Measurements from ENCODE around the gene EEF1AKMT2.

- TF ChIP-seq, protein P1, sequence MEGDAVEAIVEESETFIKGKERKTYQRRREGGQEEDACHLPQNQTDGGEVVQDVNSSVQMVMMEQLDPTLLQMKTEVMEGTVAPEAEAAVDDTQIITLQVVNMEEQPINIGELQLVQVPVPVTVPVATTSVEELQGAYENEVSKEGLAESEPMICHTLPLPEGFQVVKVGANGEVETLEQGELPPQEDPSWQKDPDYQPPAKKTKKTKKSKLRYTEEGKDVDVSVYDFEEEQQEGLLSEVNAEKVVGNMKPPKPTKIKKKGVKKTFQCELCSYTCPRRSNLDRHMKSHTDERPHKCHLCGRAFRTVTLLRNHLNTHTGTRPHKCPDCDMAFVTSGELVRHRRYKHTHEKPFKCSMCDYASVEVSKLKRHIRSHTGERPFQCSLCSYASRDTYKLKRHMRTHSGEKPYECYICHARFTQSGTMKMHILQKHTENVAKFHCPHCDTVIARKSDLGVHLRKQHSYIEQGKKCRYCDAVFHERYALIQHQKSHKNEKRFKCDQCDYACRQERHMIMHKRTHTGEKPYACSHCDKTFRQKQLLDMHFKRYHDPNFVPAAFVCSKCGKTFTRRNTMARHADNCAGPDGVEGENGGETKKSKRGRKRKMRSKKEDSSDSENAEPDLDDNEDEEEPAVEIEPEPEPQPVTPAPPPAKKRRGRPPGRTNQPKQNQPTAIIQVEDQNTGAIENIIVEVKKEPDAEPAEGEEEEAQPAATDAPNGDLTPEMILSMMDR (IDR thresholded peaks at IDR 0.05) = no peak
- no peak for TF ChIP-seq POLR2AphosphoS5 (IDR thresholded peaks at IDR 0.05; ENCODE audit: insufficient read depth in 1 of 2, low read depth in 1 of 2)
- no peak for TF ChIP-seq POLR2A (IDR thresholded peaks at IDR 0.05)
Measured at GRCh38 chr10:124711145-124711544, 80.5 kb downstream of the EEF1AKMT2 start.

Data from vagina (tissue), 2 donors.